Calu3 (cell line): ENCODE data around the gene CLASP1. TPM values are rescaled to one million over a fixed set of nuclear protein-coding genes. Genes with fewer than 3 reads are reported as not detected.

ENCODE experiments used
- BruUV-seq: library from RNA; stranded (reverse); fragments of 400-500 nt; replicated peaks from 2 replicates; lab custom pipeline; 2021; lab: Mats Ljungman, UMichigan
- CTCF ChIA-PET: fragments of 300-600 bp; sonication (Branson Sonifier 250); formaldehyde crosslinking; loops from one replicate; lab custom pipeline; 2022; ENCODE audit warnings: antibody characterized with exemption; lab: Charles Lee
- DNase-seq: peaks from one replicate; pipeline ENCODE4 v3.0.0; 2022
- H3K27ac Mint-ChIP-seq: one replicate; pipeline ENCODE4 v1.8.0; 2022; ENCODE audit warnings: mixed read lengths; ENCODE audit not compliant: unreplicated experiment
- H3K27me3 Mint-ChIP-seq: one replicate; pipeline ENCODE4 v1.8.0; 2022; ENCODE audit warnings: mixed read lengths; ENCODE audit not compliant: unreplicated experiment
- H3K36me3 Mint-ChIP-seq: one replicate; pipeline ENCODE4 v1.8.0; 2022; ENCODE audit warnings: mild to moderate bottlenecking, moderate library complexity, mixed read lengths; ENCODE audit not compliant: insufficient read depth, unreplicated experiment
- H3K4me1 Mint-ChIP-seq: one replicate; pipeline ENCODE4 v1.8.0; 2022; ENCODE audit warnings: mild to moderate bottlenecking, low read depth, mixed read lengths; ENCODE audit not compliant: unreplicated experiment
- H3K4me3 Mint-ChIP-seq: one replicate; pipeline ENCODE4 v1.8.0; 2022; ENCODE audit warnings: mild to moderate bottlenecking, low read depth, moderate library complexity, mixed read lengths; ENCODE audit not compliant: unreplicated experiment
- H3K9me3 Mint-ChIP-seq: one replicate; pipeline ENCODE4 v1.8.0; 2022; ENCODE audit warnings: low read depth, mixed read lengths; ENCODE audit not compliant: unreplicated experiment
- intact Hi-C: fragments of 100-400 bp; cut with micrococcal nuclease; formaldehyde crosslinking; loops from one replicate; pipeline ENCODE4 v1.10.0; 2022; ENCODE audit not compliant: unreplicated experiment
- total RNA-seq: library from RNA; stranded (reverse); gene quantifications from 2 replicates; pipeline ENCODE4 v1.2.3, GENCODE V29; 2022
- TF ChIP-seq, protein P1 (sequence below): fragments of 200-600 bp; IDR thresholded peaks from one replicate; pipeline ENCODE4 v1.8.0; 2022; ENCODE audit warnings: antibody characterized with exemption; ENCODE audit not compliant: unreplicated experiment

The CLASP1 gene
- total RNA-seq, 1 experiment from 2014 or later: 59.7 TPM

GRCh38 chr2:121547646-121548045 is 101.6 kb downstream of the CLASP1 start:
- TF ChIP-seq, protein P1, sequence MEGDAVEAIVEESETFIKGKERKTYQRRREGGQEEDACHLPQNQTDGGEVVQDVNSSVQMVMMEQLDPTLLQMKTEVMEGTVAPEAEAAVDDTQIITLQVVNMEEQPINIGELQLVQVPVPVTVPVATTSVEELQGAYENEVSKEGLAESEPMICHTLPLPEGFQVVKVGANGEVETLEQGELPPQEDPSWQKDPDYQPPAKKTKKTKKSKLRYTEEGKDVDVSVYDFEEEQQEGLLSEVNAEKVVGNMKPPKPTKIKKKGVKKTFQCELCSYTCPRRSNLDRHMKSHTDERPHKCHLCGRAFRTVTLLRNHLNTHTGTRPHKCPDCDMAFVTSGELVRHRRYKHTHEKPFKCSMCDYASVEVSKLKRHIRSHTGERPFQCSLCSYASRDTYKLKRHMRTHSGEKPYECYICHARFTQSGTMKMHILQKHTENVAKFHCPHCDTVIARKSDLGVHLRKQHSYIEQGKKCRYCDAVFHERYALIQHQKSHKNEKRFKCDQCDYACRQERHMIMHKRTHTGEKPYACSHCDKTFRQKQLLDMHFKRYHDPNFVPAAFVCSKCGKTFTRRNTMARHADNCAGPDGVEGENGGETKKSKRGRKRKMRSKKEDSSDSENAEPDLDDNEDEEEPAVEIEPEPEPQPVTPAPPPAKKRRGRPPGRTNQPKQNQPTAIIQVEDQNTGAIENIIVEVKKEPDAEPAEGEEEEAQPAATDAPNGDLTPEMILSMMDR: no peak
- Mint-ChIP-seq H3K27ac (no peak overlapping the region), H3K27me3 (no peaks in the 10 kb centered on the region), H3K36me3 (no peaks in the 10 kb centered on the region), H3K4me1 (no peaks in the 10 kb centered on the region), H3K4me3 (no peak overlapping the region), H3K9me3 (peaks cover 22% of the 10 kb centered on the region)
- no TSS peak for BruUV-seq
- CTCF ChIA-PET: no interaction called here
- intact Hi-C loops: no loop called here
- DNase-seq: no peak

- peaks cover 15% of the 10 kb centered on the region for H3K9me3 Mint-ChIP-seq
- CTCF ChIA-PET: no interaction called here
- no peak overlapping the region for H3K4me3 Mint-ChIP-seq
- H3K27ac Mint-ChIP-seq: no peak overlapping the region
- no peaks in the 10 kb centered on the region for H3K36me3 Mint-ChIP-seq
- no TSS peak for BruUV-seq
- intact Hi-C loops: no loop called here
- TF ChIP-seq, protein P1: no peak
- no peaks in the 10 kb centered on the region for H3K4me1 Mint-ChIP-seq
- no peaks in the 10 kb centered on the region for H3K27me3 Mint-ChIP-seq
- DNase-seq: no peak
Measured at GRCh38 chr2:121545913-121546312, 103.3 kb downstream of the CLASP1 start.

DNA sequence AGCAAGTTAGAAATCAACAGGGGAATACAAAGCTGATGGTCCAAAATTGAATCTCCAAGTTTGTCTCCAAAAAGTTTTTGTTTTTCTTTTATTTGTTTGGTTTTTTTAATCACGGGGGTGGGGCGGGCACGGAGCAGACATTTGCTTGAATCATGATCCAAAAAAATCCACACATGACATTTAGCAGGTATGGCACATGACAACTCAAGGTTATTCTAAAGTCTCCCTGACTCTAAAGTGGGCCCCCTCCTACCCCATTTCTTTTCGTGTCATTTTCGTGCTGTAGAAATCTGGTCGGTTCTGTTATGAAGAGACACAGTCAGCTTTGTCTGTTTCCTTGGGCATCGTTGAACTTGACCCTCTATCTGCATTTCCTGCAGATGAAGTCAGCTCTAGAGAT is 104.0 kb downstream of the CLASP1 start:
- TF ChIP-seq, protein P1: no peak
- Mint-ChIP-seq H3K4me1 (no peaks in the 10 kb centered on the region), H3K27me3 (no peaks in the 10 kb centered on the region), H3K27ac (no peak overlapping the region), H3K9me3 (peaks cover 9% of the 10 kb centered on the region), H3K36me3 (no peaks in the 10 kb centered on the region), H3K4me3 (no peak overlapping the region)
- no peak for DNase-seq
- BruUV-seq: no TSS peak
- intact Hi-C loops: no loop called here
- CTCF ChIA-PET: no interaction called here

DNA sequence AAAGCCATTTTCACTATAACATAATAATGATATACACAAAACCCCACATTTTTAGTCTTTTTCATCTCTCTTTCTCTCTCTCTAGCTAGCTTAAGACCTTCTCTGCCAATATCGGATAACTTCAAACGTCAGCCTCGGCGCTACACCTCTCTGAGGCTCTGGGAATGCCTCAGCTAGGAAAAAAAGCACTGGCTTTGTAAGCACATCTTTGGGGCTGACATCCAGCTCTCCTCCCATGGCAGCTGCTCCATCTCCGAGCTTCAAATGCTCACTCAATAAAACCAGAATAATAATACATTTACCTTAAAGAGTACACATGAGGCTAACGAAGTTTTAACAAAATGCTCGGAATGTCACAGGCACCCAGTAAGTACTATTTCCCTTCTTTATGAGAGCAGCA is 107.8 kb downstream of the CLASP1 start:
- BruUV-seq: no TSS peak
- intact Hi-C loops: no loop called here
- TF ChIP-seq, protein P1: no peak
- Mint-ChIP-seq H3K27ac (no peak overlapping the region), H3K4me1 (peaks cover 8% of the 10 kb centered on the region), H3K4me3 (no peak overlapping the region), H3K36me3 (no peaks in the 10 kb centered on the region), H3K27me3 (no peaks in the 10 kb centered on the region), H3K9me3 (no peaks in the 10 kb centered on the region)
- DNase-seq: no peak
- CTCF ChIA-PET: no interaction called here
